NCI-H1105 treated with DMSO at 0.1 percent for 48 hours (cell line): ENCODE data around the gene TEF.
"Not testable (repeated sequence)": the region's sequence is repeated elsewhere in the genome, so short reads cannot be mapped to it uniquely, and the experiment has no call there.

Experiments
- DNase-seq: peaks from one replicate; lab custom pipeline; 2025; lab: John Stamatoyannopoulos, UW

Gene TEF

DNA sequence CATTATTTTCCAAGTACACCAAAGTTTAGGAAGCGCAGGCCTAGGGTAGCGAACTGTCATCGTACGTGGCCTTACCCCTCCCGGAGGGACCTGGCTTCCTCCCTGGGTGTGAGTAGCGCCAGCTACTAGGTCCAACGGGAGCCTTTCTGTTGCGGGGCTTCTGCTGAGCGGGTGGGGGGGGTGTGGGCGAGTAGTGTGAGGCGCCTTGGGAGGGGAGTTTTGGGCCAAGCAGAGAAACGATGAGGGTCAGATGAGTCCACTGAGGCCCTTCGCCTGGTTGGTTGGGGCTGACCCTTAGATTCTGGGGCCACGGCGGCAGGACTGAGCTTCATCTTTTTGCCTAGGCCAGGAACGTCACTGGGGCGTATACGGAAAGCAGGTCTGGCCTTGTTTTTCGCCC lies 868 bp downstream of the TEF start:
- DNase-seq = no peak

DNA sequence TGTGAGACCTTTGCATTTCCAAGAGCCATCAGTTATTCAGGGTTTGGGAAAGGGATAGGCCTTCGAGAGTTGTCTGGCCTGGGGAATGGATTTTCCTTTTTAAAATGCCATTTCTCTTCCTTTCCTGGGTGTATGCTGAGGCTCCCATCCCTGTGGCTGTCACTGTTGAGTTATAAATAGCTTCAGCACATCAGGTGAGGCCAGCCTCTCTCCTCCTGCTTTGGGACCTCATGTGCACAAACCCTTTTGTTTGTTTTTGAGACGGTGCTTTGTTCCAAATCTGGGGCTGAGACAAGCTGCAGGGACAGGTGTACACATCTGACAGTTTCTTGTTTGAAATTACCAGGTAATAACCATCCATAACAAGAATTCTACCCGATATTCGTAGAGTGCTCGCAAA lies 1.3 kb downstream of the TEF start:
- DNase-seq = no peak

DNA sequence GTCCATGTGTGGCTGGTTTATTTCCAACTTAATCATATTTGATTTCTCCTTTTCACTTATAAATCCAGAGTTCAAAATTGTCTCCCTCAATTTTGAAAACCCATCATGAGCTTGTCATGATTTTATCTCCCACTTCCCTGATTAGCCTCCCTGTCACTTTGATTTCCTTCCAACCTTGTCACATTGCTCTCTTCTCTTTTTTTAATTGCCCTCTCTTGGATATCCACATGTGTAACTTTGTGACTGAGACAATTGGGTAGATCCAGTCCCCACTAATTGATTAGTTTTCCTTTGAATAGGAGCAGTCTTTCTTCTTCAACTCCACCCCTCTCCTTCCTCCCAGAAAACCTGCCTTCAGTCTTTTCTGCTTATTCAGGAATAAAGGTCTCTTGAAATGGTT lies 2.4 kb downstream of the TEF start:
- no peak for DNase-seq

DNA sequence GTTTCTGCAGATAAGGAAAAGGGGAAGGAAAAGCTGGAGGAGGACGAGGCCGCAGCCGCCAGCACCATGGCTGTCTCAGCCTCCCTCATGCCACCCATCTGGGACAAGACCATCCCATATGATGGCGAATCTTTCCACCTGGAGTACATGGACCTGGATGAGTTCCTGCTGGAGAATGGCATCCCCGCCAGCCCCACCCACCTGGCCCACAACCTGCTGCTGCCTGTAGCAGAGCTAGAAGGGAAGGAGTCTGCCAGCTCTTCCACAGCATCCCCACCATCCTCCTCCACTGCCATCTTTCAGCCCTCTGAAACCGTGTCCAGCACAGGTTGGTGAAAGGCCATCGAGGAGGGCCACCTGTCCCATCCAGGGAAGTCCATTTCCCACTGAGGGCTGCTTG lies 5.6 kb downstream of the TEF start:
- no peak for DNase-seq

DNA sequence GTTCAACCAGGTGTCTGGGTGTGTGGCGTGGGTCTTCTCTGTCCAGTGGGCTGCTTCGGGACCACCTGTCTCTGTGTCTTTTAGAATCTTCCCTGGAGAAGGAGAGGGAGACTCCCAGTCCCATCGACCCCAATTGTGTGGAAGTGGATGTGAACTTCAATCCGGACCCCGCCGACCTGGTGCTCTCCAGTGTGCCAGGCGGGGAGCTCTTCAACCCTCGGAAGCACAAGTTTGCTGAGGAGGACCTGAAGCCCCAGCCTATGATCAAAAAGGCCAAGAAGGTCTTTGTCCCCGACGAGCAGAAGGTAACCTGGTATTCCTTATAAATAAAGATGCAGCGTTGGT lies 12.2 kb downstream of the TEF start:
- no peak for DNase-seq

DNA sequence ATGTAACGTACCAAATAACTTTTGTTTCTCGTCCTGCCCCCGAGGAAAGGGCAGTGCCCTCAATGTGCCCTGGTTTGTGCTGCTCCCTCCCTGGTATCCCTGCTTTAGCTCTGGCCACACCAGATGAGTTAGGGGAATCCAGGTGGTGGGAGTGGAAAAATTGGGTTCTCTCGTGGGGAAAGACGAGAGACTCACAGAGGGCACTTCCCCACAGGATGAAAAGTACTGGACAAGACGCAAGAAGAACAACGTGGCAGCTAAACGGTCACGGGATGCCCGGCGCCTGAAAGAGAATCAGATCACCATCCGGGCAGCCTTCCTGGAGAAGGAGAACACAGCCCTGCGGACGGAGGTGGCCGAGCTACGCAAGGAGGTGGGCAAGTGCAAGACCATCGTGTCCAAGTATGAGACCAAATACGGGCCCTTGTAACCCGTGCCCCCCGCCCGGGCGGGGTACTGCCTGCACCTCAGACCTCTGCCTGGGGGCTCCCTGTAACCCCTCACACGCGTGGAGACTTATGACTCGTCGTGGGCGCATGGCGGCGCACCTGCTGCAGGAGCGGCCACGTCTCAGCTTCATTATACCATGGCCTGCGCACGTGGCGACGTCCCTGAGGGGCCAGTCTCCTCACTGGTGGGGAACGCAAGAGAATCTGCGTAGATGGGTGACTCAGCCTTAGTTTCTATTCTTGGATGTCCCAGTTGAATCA lies 13.9 kb downstream of the TEF start:
- no peak for DNase-seq

DNA sequence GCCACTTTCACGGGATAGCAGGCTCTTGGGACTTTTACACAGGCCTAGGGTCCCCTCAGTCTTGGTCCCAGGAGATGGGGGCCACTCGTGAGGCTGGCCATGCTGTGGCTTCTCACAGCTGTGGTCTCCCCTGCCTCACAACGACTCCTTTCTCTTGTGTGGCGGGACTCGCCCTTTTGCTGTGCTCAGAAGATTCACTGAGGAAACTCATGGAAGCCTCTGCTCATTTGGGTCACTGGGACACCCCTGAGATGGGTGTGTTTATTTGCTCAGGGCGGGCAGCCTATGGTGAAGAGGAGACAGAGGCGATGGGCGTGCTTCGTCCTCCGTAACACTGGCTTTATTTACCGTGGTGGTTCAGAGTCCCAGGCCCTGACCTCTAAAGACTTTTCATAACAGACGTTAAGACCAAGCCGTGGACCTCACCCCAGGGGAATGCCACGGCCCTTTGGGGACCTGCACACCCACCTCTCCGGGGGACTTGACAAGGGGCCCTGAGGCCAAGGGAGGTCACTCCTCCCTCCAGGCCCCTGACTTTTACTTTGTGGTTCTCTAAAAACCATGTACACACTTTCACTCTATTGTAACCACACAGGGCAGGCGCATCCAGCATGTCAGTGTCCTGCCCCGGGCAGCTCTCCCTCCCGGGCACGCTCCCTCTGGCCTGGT lies 15.5 kb downstream of the TEF start:
- no peak for DNase-seq

DNA sequence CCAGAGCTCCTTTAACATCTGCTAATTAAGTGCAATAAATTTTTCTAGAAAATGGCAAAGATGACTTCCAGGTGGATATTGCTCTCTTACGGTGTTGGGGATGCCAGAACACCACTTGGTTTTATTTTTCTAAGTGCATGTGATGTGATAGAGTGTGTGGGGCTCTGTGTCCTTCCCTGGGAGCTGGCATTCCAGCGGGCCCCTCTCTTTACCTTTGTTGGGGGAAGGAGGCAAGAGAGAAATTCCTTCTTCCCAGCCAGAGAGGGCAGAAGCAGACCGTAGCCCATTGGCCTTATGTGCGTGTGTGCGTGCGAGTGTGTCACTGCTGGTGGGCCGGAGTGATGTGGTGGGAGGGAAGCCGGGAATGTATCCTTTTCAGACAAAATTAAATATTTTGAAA lies 17.2 kb downstream of the TEF start:
- DNase-seq = no peak

DNA sequence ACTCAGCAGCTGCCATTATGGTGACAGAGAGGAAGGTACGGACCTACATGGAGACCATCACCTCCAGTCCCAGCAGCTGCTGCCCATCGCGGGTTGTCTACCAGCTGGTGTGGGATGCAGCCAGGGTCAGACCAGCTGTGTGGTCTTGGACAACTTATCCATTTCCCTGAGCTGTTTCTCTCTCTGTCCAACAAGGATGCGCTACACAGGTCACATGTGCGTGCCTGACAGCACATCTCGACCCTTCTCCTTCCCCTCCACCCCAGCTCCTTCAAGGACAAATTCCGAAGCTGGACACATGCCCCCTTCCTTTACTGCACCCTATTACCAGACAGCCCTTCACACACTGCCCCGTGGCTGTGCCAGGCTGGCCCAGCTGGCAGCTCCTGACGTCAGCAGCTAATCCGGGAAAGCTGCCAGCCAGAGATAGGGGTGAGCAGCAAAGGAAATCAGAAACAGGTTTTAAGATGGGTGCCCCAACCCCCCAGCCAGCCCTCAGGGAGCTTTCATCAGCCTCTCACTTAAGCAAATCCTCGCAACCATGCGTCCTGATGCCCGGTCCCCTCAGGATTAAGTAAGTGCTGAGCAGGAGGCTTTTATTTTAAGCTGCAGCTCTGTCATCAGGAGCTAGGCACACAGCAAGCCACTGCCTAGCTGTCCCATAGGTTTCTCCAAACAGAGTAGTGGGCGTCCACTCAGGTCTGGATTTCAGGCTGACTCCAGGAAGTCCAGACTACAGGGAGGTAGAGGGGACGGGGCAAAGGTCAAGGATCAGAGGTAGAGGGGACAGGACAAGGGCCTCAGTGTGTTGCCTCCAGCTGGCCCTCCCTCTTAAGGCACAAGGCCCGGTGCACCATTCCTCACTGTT lies 20.3 kb downstream of the TEF start:
- DNase-seq = peak; percentile 51

DNA sequence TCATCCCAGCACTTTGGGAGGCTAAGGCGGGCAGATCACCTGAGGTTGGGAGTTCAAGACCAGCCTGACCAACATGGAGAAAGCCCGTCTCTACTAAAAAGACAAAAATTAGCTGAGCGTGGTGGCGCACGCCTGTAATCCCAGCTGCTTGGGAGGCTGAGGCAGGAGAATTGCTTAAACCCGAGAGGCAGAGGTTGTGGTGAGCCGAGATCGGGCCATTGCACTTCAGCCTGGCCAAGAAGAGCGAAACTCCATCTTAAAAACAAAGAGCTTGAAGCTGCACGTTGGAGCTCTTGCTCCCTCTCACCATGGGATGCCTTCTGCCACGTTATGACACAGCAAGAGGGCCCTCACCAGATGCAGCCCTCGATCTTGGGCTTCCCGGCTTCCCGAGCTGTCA lies 21.1 kb downstream of the TEF start:
- not testable (repeated sequence) for DNase-seq

DNA sequence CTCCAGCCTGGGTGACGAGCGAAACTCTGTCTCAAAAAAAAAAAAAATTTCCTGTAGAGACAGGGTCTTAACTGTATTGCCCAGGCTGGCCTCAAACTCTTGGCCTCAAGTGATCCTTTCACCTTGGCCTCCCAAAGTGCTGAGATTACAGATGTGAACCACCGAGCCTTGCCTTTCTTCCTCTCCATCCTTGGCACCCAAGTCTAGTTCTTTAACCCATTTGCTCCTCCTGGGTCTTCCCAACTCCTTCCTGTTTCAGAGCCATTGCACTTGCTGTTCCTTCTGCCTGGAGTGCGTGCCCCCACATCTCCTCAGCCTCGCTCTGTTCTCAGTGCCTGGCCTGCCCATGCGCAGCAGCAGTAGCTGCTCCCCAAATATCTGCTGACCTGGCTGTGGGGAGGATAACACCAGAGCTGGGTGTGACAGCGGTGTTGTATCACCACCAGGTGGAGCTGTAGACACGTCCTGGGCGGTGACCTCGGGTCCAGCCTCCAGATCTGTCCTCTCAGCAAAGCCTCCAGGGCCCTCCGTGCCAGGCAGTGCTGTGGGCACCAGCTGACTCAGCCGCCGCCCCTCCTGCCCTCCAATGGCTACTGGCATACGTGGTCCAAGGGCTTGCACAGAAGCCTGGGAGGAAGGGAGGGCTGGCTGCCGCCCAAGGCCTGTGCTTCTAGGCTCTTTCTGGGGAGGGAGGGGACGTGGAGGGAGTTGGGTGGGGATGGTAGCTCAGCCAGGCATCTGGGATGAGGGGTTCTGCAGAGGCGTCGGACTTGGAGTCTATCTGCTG lies 22.0 kb downstream of the TEF start:
- DNase-seq = peak; percentile 85

DNA sequence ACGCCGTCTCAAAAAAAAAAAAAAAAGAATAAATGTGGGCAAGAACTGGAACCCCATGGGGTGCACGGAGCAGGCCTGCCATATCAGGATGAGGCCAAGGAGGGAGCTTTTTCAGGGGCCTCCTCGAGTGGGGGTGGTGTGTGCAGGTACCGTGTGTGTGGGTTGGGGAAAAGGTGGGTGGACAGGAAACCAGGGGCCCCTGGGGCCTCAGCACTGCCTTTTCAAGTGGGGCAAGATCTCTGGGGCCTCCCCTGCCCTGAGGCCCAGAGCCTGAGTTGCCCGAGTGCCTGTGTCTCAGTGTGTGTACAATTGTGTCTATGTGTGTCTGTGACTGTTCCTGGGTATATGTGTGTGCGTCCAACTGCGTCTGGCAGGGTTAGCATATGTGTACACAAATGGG lies 23.8 kb downstream of the TEF start:
- no peak for DNase-seq

DNA sequence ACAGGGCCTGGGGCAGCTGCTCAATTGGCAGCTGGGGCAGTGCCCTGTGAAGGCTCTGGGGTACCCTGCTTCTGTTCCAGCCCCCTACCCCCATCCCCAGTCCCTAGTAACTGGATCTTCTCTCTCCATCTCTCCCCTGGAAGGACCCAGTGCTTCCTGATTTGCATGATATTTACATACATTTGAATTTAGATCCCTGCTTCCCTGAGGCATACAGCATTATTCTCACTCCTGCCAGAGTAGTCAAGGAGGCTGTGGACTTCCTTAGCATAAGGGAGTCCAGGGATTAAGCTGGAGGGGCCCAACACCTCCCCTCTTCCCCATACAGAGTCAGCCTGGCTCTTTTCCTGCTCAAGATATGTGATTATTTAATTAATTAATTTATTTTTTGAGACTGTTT lies 24.7 kb downstream of the TEF start:
- DNase-seq = no peak

DNA sequence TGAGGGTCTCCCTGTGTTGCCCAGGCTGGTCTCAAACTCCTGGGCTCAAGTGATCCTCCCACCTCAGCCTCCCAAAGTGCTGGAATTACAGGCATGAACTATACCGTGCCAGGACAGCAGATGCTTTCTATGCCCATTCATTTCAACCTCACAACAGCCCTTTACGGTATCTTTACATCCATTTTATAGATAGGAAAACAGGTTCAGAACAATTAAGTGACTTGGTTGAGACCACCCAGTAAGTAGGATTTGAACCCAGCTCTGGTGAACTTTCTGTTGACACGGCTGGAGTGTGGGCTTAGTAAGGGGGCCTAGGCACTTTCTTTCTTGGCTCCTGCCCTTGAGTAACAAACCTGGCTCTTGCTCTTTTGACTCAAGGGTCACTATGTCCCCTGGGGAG lies 25.7 kb downstream of the TEF start:
- DNase-seq = no peak

DNA sequence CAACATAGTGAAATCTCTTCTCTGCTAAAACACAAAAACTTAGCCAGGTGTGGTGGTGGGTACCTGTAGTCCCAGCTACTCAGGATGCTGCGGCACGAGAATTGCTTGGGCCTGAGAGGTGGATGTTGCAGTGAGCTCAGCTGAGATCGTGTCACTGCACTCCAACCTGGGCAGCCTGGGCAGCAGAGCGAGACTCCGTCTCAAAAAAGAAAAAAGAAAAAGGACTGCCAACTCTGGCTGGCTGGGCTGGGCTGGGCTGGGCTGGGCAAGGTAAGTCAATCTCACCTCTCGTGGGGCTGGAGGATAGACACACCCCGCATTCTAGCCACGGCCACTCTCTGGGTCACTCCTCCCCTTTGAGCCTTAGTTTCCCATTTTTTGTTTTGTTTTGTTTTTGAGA lies 26.9 kb downstream of the TEF start:
- DNase-seq = no peak

DNA sequence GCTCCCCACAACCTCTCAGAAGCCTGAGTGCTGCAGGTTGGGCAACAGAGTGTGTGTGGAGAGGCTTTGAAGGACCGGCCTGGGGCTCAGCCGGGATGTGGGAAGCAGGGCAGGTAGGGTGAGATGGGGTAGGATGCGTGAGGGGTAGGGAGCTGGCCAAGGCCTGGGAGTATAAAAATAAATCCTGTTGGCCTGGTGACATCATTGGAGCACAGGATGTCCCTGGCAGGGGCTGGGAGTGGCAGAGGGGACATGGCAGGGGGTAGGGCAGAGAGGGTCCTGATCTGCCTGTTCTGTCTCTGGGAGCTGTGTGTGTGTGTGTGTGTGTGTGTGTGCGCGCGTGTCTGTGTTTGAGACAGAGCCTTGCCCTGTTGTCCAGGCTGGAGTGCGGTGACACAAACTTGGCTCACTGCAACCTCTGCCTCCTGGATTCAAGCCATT lies 28.6 kb downstream of the TEF start:
- DNase-seq = no peak

DNA sequence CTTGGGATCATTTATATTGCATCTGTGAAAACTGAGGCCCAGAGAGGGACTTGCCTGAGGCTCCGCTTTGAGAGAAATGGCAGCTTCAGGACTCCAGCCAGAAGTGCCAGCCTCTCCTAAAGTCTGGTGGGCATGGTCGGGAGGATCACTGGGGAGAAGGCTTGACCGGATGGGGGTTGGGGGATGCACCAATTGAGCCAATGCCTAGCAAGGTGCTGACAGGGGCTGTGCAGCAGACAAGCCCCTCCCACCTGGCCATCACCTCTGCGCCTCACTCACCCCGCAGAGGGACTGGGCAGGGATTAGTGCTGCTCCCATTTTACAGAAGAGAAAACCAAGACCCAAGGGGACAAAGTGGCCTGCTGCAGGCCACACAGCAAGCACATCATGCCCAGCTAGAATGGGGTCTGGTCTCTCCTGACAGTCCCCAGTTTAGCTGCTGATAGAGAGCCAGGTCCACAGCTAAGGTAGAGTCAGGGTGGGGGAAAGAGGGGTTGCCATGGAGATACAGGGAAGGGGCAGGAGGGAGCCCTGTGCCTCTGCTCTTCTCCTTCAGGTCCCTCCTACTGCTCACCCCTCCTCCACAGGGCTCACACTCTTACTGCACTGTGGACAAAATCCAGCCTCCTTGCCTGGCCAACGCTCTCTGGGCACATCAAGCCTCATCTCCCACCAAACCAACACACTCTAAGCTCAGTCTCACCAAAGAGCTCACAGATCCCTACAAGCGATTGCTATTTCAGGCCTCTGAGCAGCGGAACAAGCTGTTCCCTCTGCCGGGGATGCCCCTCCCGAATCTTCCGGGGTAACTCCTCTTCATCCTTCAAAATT lies 29.5 kb downstream of the TEF start:
- peak; percentile 0 for DNase-seq

DNA sequence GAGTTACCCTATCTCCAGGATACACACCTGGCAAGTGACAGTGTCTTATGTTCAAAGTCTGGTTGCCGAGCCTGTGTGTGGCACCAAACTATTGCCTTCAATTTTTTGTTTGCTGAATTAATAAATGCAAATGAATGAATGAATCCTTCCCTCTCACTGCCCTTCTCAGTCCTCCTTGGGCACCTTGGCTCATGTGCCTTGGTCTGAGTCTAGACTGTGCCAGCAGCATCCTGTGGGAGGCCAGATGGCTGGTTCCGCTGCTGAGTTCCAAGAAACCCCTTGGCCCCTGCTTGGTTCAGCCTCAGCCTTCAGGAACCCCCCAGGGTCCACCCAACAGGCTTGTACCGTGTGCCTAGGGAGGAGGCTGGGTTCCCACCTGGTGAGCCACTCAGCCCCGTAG lies 33.8 kb downstream of the TEF start:
- DNase-seq = no peak

DNA sequence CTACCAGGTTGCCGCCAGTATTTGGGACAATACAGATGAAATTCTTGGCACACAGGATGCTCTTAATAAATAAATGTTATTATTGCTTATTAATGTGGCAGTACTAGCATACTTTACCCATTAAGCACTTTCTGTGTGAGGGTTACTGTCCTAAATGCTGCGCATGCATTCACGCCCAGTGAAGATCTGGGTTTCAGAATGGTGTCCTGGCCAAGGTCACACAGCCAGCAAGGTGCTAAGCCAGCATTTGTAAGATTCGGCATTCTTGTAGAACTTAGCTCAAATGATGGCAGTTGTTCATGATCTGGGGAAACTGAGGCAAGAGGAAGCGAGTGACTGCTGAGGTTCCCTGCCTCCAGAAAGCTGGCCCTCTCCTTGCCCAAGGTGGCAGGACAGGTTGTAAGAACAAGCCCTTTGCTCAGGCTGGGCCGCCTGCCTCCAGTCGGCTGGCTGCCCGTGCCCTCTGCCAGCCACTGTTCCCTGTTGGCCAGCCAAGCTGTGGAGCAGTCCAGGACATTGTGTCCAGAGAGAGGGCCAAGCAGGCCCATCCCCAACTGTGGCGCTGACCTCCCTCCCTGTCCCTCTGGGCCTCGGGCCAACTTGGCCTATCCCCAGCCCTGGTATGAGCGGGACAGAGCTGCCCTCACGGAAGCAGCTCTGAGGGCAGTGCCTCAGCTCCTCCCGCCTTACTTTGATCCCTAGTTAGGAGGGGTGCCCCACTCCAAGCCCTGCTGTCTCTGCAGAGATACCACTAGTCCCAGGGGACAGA lies 36.1 kb downstream of the TEF start:
- no peak for DNase-seq

DNA sequence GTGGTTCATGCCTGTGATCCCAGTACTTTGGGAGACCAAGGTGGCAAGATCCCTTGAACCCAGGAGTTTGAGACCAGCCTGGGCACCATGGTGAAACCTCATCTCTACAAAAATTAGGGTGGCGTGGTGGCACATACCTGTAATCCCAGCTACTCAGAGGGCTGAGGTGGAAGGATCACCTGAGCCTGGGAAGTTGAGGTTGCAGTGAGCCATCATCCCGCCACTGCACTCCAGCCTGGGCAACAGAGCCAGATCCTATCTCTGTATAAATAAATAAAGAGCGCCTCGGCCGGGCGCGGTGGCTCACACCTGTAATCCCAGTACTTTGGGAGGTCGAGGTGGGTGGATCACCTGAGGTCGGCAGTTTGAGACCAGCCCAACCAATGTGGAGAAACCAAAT lies 37.0 kb downstream of the TEF start:
- DNase-seq = no peak
